ENCODE results near the gene AGMO.

GRCh38 chr7:15204421-15204820 lies 357.4 kb downstream of the AGMO start:
- TF ChIP-seq, protein P1, sequence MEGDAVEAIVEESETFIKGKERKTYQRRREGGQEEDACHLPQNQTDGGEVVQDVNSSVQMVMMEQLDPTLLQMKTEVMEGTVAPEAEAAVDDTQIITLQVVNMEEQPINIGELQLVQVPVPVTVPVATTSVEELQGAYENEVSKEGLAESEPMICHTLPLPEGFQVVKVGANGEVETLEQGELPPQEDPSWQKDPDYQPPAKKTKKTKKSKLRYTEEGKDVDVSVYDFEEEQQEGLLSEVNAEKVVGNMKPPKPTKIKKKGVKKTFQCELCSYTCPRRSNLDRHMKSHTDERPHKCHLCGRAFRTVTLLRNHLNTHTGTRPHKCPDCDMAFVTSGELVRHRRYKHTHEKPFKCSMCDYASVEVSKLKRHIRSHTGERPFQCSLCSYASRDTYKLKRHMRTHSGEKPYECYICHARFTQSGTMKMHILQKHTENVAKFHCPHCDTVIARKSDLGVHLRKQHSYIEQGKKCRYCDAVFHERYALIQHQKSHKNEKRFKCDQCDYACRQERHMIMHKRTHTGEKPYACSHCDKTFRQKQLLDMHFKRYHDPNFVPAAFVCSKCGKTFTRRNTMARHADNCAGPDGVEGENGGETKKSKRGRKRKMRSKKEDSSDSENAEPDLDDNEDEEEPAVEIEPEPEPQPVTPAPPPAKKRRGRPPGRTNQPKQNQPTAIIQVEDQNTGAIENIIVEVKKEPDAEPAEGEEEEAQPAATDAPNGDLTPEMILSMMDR (IDR thresholded peaks at IDR 0.05 in 4 of 5, conservative IDR thresholded peaks at IDR 0.05 in 1 of 5), result no peak
- TF ChIP-seq POLR2A (IDR thresholded peaks at IDR 0.05), result no peak
